Testis (tissue), 2 donors: ENCODE results near the gene CTU2.

Source experiments
- POLR2A ChIP-seq: fragments of 450-650 bp; IDR thresholded peaks from one replicate; pipeline ENCODE4 v1.6.1; 2017; ENCODE audit warnings: antibody characterized with exemption, mild to moderate bottlenecking, moderate library complexity
- TF ChIP-seq, protein P1 (sequence below), 3 experiments: fragments of 450-650 bp in 2 of 3; fragments of 200-600 bp in 1 of 3; sonication (generic) in 1 of 3; IDR thresholded peaks; one replicate each; pipeline ENCODE4 v1.5.1; 2016 to 2019; ENCODE audit warnings: antibody characterized with exemption in 3 of 3, mild to moderate bottlenecking in 2 of 3, moderate library complexity in 1 of 3

DNA sequence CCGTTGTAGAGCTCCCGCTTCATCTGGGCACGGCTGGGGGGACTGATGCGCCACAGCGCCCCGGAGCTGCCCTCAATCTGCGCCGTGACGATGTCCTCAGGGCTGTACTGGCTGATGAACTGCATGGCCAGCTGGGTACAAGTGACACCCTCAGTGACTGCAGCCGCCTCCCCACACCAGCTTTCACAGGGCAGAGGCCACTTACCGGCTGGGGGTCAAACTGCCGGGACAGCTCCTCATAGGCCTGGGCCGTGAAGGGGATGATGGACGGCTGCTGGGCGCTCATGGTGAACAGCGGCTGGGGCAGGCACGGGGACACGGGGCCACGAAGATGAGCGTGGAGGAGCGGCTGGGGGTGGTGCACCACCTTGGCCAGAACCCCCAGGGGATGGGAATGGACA is 10.3 kb downstream of the CTU2 start:
- TF ChIP-seq, protein P1, sequence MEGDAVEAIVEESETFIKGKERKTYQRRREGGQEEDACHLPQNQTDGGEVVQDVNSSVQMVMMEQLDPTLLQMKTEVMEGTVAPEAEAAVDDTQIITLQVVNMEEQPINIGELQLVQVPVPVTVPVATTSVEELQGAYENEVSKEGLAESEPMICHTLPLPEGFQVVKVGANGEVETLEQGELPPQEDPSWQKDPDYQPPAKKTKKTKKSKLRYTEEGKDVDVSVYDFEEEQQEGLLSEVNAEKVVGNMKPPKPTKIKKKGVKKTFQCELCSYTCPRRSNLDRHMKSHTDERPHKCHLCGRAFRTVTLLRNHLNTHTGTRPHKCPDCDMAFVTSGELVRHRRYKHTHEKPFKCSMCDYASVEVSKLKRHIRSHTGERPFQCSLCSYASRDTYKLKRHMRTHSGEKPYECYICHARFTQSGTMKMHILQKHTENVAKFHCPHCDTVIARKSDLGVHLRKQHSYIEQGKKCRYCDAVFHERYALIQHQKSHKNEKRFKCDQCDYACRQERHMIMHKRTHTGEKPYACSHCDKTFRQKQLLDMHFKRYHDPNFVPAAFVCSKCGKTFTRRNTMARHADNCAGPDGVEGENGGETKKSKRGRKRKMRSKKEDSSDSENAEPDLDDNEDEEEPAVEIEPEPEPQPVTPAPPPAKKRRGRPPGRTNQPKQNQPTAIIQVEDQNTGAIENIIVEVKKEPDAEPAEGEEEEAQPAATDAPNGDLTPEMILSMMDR (IDR thresholded peaks at IDR 0.05): no peak
- no peak for TF ChIP-seq POLR2A
